Endothelial cell of umbilical vein (primary cell): ENCODE results near the gene TP53BP1. TPM values are rescaled to one million over a fixed set of nuclear protein-coding genes. Genes with fewer than 3 reads are reported as not detected.

Source experiments
- BruUV-seq: library from RNA; stranded (reverse); fragments of 400-500 nt; replicated peaks from 2 replicates; lab custom pipeline; 2021; lab: Mats Ljungman, UMichigan
- CTCF ChIA-PET: fragments of 300-600, 350-600 bp; sonication (Branson Sonifier 250); formaldehyde crosslinking; loops from one replicate; lab custom pipeline; 2021; ENCODE audit warnings: antibody characterized with exemption, inconsistent platforms; lab: Charles Lee
- POLR2A ChIA-PET: fragments of 300-600, 350-600 bp; sonication (Branson Sonifier 250); formaldehyde crosslinking; loops from one replicate; lab custom pipeline; 2021; ENCODE audit warnings: antibody characterized with exemption, inconsistent platforms; lab: Charles Lee
- DNase-seq: peaks from one replicate; pipeline ENCODE4 v3.0.0-alpha.2; 2011; ENCODE audit warnings: low read depth, low spot score
- FAIRE-seq: peaks from 2 replicates; lab custom pipeline; 2011; peaks lifted over from hg19 to GRCh38; lab: Jason Lieb, UNC
- H2AFZ ChIP-seq: 2 replicates; pipeline ENCODE4 v1.6.0; 2012; ENCODE audit warnings: low read depth, low read length, control low read depth, inconsistent platforms
- H3K27ac ChIP-seq: 2 replicates; pipeline ENCODE4 v1.5.1; 2011; ENCODE audit warnings: low read depth, mild to moderate bottlenecking, control low read depth, low read length, moderate library complexity; ENCODE audit not compliant: insufficient read depth
- H3K27me3 ChIP-seq, 2 experiments: 2 replicates each; pipeline versions ENCODE4 v1.6.0 to v1.6.1; 2011; ENCODE audit warnings: low read length in 2 of 2, mixed read lengths in 1 of 2; ENCODE audit not compliant: control insufficient read depth in 2 of 2, insufficient read depth in 2 of 2
- H3K36me3 ChIP-seq, 2 experiments: 2 replicates in 1 of 2; 3 replicates in 1 of 2; pipeline ENCODE4 v1.5.1; 2011; ENCODE audit warnings: low read length in 2 of 2, mild to moderate bottlenecking in 1 of 2, moderate library complexity in 1 of 2; ENCODE audit not compliant: control insufficient read depth in 2 of 2, insufficient read depth in 2 of 2; ENCODE audit errors: extremely low read depth in 1 of 2
- H3K4me1 ChIP-seq: 3 replicates; pipeline ENCODE4 v1.5.1; 2011; ENCODE audit warnings: mild to moderate bottlenecking, low read length; ENCODE audit not compliant: control insufficient read depth, insufficient read depth; ENCODE audit errors: extremely low read depth
- H3K4me2 ChIP-seq: 2 replicates; pipeline ENCODE4 v1.6.1; 2011; ENCODE audit warnings: low read length, control low read depth, mixed read lengths; ENCODE audit not compliant: insufficient read depth
- H3K4me3 ChIP-seq, 3 experiments: fragments of 200-600 bp in 1 of 3; sonication (generic), shearing (Covaris generic) in 1 of 3; replicated peaks in 1 of 3; 2 replicates each; pipeline ENCODE4 v1.5.1; 2011 to 2016; ENCODE audit warnings: control low read depth in 3 of 3, low read length in 3 of 3, mild to moderate bottlenecking in 2 of 3, inconsistent platforms in 1 of 3, low read depth in 1 of 3, moderate library complexity in 1 of 3; ENCODE audit not compliant: insufficient read depth in 1 of 3
- H3K79me2 ChIP-seq: 2 replicates; pipeline ENCODE4 v1.6.0; 2012; ENCODE audit warnings: low read length, inconsistent platforms; ENCODE audit not compliant: control insufficient read depth, insufficient read depth
- H3K9ac ChIP-seq: replicated peaks from 2 replicates; pipeline ENCODE3; 2011; ENCODE audit warnings: low read length, control low read depth; ENCODE audit not compliant: insufficient read depth; ENCODE audit errors: extremely low read depth
- H3K9me1 ChIP-seq: replicated peaks from 3 replicates; pipeline ENCODE4 v1.6.0; 2011; ENCODE audit warnings: mild to moderate bottlenecking, low read length; ENCODE audit not compliant: control insufficient read depth, insufficient read depth; ENCODE audit errors: extremely low read depth
- H3K9me3 ChIP-seq: replicated peaks from 2 replicates; pipeline ENCODE4 v1.5.1; 2012; ENCODE audit warnings: low read length, inconsistent platforms; ENCODE audit not compliant: control insufficient read depth, insufficient read depth
- H4K20me1 ChIP-seq: replicated peaks from 2 replicates; pipeline ENCODE3; 2011; ENCODE audit warnings: mild to moderate bottlenecking, low read length; ENCODE audit not compliant: control insufficient read depth, insufficient read depth; ENCODE audit errors: extremely low read depth
- CTCF ChIP-seq, 2 donors: IDR thresholded peaks; 1 replicate in 1 of 2; 2 replicates in 1 of 2; pipeline ENCODE4 v1.5.1; 2011; ENCODE audit warnings: low read length in 2 of 2, mild to moderate bottlenecking in 2 of 2, moderate library complexity in 2 of 2, control low read depth in 1 of 2, inconsistent platforms in 1 of 2, low read depth in 1 of 2; ENCODE audit not compliant: insufficient read depth in 1 of 2; ENCODE audit errors: extremely low read depth in 1 of 2
- EZH2 ChIP-seq: IDR thresholded peaks from 2 replicates; pipeline ENCODE4 v1.6.1; 2012; ENCODE audit warnings: borderline replicate concordance, low read depth, mild to moderate bottlenecking, moderate library complexity, low read length, inconsistent platforms; ENCODE audit not compliant: severe bottlenecking
- FOS ChIP-seq: IDR thresholded peaks from 2 replicates; pipeline ENCODE4 v1.6.1; 2011; ENCODE audit warnings: mild to moderate bottlenecking, low read length, moderate library complexity, borderline replicate concordance; ENCODE audit not compliant: insufficient read depth
- GATA2 ChIP-seq: IDR thresholded peaks from 2 replicates; pipeline ENCODE4 v1.7.0; 2011; ENCODE audit warnings: low read depth, mild to moderate bottlenecking, moderate library complexity, mixed read lengths, low read length; ENCODE audit not compliant: insufficient read length, insufficient read depth
- JUN ChIP-seq: IDR thresholded peaks from 2 replicates; pipeline ENCODE4 v1.6.1; 2011; ENCODE audit warnings: borderline replicate concordance, low read depth; ENCODE audit not compliant: insufficient read length, insufficient read depth
- MAX ChIP-seq: IDR thresholded peaks from 2 replicates; pipeline ENCODE4 v1.6.1; 2011; ENCODE audit not compliant: insufficient read depth, insufficient read length
- MYC ChIP-seq: IDR thresholded peaks from one replicate; pipeline ENCODE4 v1.6.1; 2011; ENCODE audit warnings: mild to moderate bottlenecking, low read depth, low read length
- POLR2A ChIP-seq: IDR thresholded peaks from 2 replicates; pipeline ENCODE4 v1.6.1; 2012; ENCODE audit warnings: low read depth, mild to moderate bottlenecking, control low read depth, low read length
- POLR2AphosphoS5 ChIP-seq: IDR thresholded peaks from 2 replicates; pipeline ENCODE4 v1.6.1; 2012; ENCODE audit warnings: low read depth, mild to moderate bottlenecking, control low read depth, low read length, moderate library complexity; ENCODE audit not compliant: insufficient read depth
- dilution Hi-C: fragments of 300-500 bp; cut with MboI; formaldehyde crosslinking; loops from one replicate; pipeline ENCODE4 v1.15.0; 2019; ENCODE audit warnings: low sequenced_read_pairs; ENCODE audit not compliant: extremely low pct_ligation_motif_present
- intact Hi-C: fragments of 100-400 bp; cut with micrococcal nuclease; formaldehyde crosslinking; loops from one replicate; pipeline ENCODE4 v1.10.0; 2022
- polyA plus RNA-seq, 4 experiments: library from polyadenylated mRNA; depleted of rRNA in 3 of 4; stranded (reverse) in 3 of 4; unstranded in 1 of 4; fragments of >200 nt; gene quantifications; 2 replicates each; pipeline versions ENCODE4 v1.2.1 to v1.2.3, GENCODE V29; 2011 to 2012; ENCODE audit warnings: missing spikeins in 1 of 4
- total RNA-seq: library from RNA; stranded (reverse); gene quantifications from 2 replicates; pipeline ENCODE4 v1.2.3, GENCODE V29; 2021

TP53BP1 gene
- total and polyA plus RNA-seq, 2 donors (not counting 3 experiments of a cell fraction or from before 2014, with no cell fraction given): 28.1 to 59.5 TPM

- H4K20me1 ChIP-seq: no peaks in the 10 kb centered on the region
- no TSS peak for BruUV-seq
- FAIRE-seq: no peak
- no peaks in the 10 kb centered on the region for H3K9me1 ChIP-seq
- intact Hi-C loops: no loop called here
- H3K4me2 ChIP-seq: no peak overlapping the region
- no peak overlapping the region for H3K4me3 ChIP-seq
- H3K4me1 ChIP-seq: peaks cover 8% of the 10 kb centered on the region
- H3K27me3 ChIP-seq: no peaks in the 10 kb centered on the region
- no peaks in the 10 kb centered on the region for H3K36me3 ChIP-seq
- H3K9me3 ChIP-seq: no peaks in the 10 kb centered on the region
- POLR2A ChIA-PET: no interaction called here
- H3K27ac ChIP-seq: no peak overlapping the region
- TF ChIP-seq CTCF (IDR thresholded peaks at IDR 0.05; ENCODE audit: extremely low read depth in 1 of 2, insufficient read depth in 1 of 2, low read depth in 1 of 2, low read length in 2 of 2) (no peak), FOS (no peak), POLR2AphosphoS5 (no peak), MAX (no peak), EZH2 (no peak), JUN (no peak), GATA2 (no peak), MYC (no peak), POLR2A (no peak)
- DNase-seq: no peak
- dilution Hi-C loops: no loop called here
- no peak overlapping the region for H2AFZ ChIP-seq
- CTCF ChIA-PET: interaction anchor here (1.2 to 2.2 kb wide), 2 partner anchors 8 to 12 kb away, joined by 6 to 21 read pairs; no protein-coding TSS in a partner anchor
- no peak overlapping the region for H3K9ac ChIP-seq
- H3K79me2 ChIP-seq: no peaks in the 10 kb centered on the region
Observed at GRCh38 chr15:43522247-43522646, 29.3 kb upstream of the TP53BP1 start.
